Naive thymus-derived CD4-positive, alpha-beta T cell (primary cell): ENCODE results near the gene PFDN6. TPM values are rescaled to one million over a fixed set of nuclear protein-coding genes. Genes with fewer than 3 reads are reported as not detected.

Experiments
- ATAC-seq: fragments of 150-1000 bp; cut with Tn5 transposase; 2 replicates; pipeline ENCODE4 v1.10.0; 2021; ENCODE audit warnings: mild to moderate bottlenecking, moderate library complexity
- CTCF ChIA-PET: fragments of 350-600 bp; sonication (Branson Sonifier 250); formaldehyde crosslinking; loops from one replicate; lab custom pipeline; 2021; ENCODE audit warnings: antibody characterized with exemption; lab: Charles Lee
- POLR2A ChIA-PET: fragments of 350-600 bp; sonication (Branson Sonifier 250); formaldehyde crosslinking; loops from one replicate; lab custom pipeline; 2021; ENCODE audit warnings: antibody characterized with exemption, inconsistent platforms; lab: Charles Lee
- DNase-seq, 9 donors: peaks; one replicate each; pipeline versions ENCODE4 v3.0.0 to v3.0.0-alpha.2; 2020 to 2022; ENCODE audit warnings: mixed read lengths in 1 of 9
- H3K27ac ChIP-seq: one replicate; pipeline ENCODE4 v1.7.0; 2013; ENCODE audit warnings: mild to moderate bottlenecking, low read depth, low read length, moderate library complexity
- H3K27me3 ChIP-seq, 2 donors: one replicate each; pipeline ENCODE4 v1.7.0; 2013; ENCODE audit warnings: low read length in 2 of 2, mild to moderate bottlenecking in 2 of 2, moderate library complexity in 2 of 2; ENCODE audit not compliant: control insufficient read depth in 2 of 2, insufficient read depth in 2 of 2
- H3K36me3 ChIP-seq, 3 experiments: 1 replicate in 2 of 3; 2 replicates in 1 of 3; pipeline ENCODE4 v1.7.0; 2013; ENCODE audit warnings: low read length in 3 of 3, mild to moderate bottlenecking in 3 of 3, moderate library complexity in 1 of 3; ENCODE audit not compliant: insufficient read depth in 3 of 3, control insufficient read depth in 2 of 3
- H3K4me1 ChIP-seq, 2 donors: one replicate each; pipeline ENCODE4 v1.7.0; 2013; ENCODE audit warnings: low read length in 2 of 2, mild to moderate bottlenecking in 2 of 2, moderate library complexity in 1 of 2; ENCODE audit not compliant: control insufficient read depth in 2 of 2, insufficient read depth in 2 of 2
- H3K4me3 ChIP-seq: 2 replicates; pipeline ENCODE4 v1.7.0; 2013; ENCODE audit warnings: mild to moderate bottlenecking, low read length
- H3K9me3 ChIP-seq, 3 experiments: 1 replicate in 2 of 3; 2 replicates in 1 of 3; pipeline ENCODE4 v1.7.0; 2013; ENCODE audit warnings: low read length in 3 of 3; ENCODE audit not compliant: control insufficient read depth in 2 of 3
- H3K27ac Mint-ChIP-seq, 9 donors: one replicate each; pipeline ENCODE4 v1.8.0; 2020 to 2022; ENCODE audit warnings: mixed read lengths in 9 of 9, mild to moderate bottlenecking in 8 of 9, moderate library complexity in 5 of 9, inconsistent platforms in 2 of 9
- H3K27me3 Mint-ChIP-seq, 5 donors: one replicate each; pipeline ENCODE4 v1.8.0; 2021 to 2022; ENCODE audit warnings: mixed read lengths in 5 of 5, mild to moderate bottlenecking in 1 of 5
- H3K36me3 Mint-ChIP-seq, 5 donors: one replicate each; pipeline ENCODE4 v1.8.0; 2020 to 2022; ENCODE audit warnings: mixed read lengths in 5 of 5, mild to moderate bottlenecking in 3 of 5, inconsistent platforms in 1 of 5
- H3K4me1 Mint-ChIP-seq, 7 donors: one replicate each; pipeline ENCODE4 v1.8.0; 2020 to 2022; ENCODE audit warnings: mixed read lengths in 7 of 7, mild to moderate bottlenecking in 3 of 7, inconsistent platforms in 1 of 7
- H3K4me3 Mint-ChIP-seq, 10 donors: one replicate each; pipeline ENCODE4 v1.8.0; 2020 to 2022; ENCODE audit warnings: mild to moderate bottlenecking in 10 of 10, mixed read lengths in 10 of 10, moderate library complexity in 6 of 10, inconsistent platforms in 2 of 10
- H3K9me3 Mint-ChIP-seq, 11 donors: one replicate each; pipeline ENCODE4 v1.8.0; 2020 to 2022; ENCODE audit warnings: mixed read lengths in 11 of 11, mild to moderate bottlenecking in 4 of 11, inconsistent platforms in 1 of 11, moderate library complexity in 1 of 11
- intact Hi-C, 2 donors: fragments of 100-400 bp; cut with micrococcal nuclease; formaldehyde crosslinking; loops; one replicate each; pipeline ENCODE4 v1.15.1; 2023
- polyA plus RNA-seq, 2 donors: library from polyadenylated mRNA; unstranded; fragments of 300-500 nt; fragmentation: Illumina TruSeq; gene quantifications; one replicate each; pipeline ENCODE4 v1.2.3, GENCODE V29; 2021
- total RNA-seq, 6 experiments: library from RNA in 5 of 6; stranded (reverse) in 5 of 6; gene quantifications; 1 replicate in 5 of 6; 2 replicates in 1 of 6; pipeline ENCODE4 v1.2.3 and lab custom pipeline; 2021 to 2026

PFDN6 gene
- total and polyA plus RNA-seq, 7 experiments from 2014 or later = 14.6 to 73.2 (median 35.5) TPM

DNA sequence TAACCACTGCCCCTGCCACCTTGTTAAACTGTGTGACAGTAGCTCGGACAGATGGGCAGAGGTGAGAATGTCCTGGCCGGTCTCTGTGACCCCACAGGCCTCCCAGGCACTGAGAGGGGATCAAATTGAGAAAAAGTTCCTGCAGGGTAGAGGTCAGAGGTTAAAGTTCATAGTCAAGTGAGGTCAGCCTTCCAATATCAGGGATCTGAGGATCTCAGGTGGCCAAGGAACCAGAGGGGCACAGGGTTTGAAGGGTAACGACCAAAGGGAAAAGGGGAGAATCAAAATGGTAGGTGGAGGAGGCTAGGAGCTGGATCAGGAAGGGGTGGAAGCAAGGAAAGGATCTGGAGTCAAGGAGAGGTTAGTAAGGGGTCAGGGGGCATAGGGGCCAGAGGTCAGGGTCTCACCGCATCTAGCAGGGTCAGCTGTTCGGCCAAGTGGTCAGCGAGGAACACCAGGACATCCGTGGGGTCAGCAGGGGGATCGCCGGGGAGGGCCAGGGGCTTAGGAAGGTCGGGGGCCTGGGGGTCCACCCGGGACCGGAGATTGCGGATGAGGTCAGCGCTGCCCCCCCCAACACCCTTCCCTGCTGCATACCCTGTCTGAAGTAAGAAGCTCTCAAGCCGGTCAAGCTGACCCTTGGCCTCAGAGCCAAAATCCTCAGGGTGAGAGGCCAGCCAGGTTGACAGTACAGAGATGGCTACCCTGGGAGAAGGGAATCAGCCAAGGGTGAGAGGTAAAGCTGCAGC is 6.4 kb downstream of the PFDN6 start:
- peaks cover 0 to 3% (median 0%) of the 10 kb centered on the region in 5 donors for H3K27me3 Mint-ChIP-seq
- H3K4me1 Mint-ChIP-seq = peaks cover 23 to 39% (median 31%) of the 10 kb centered on the region in 7 donors
- H3K27ac Mint-ChIP-seq = peak overlapping the region in 8 of 9 donors; percentile 19 to 98 (median 79)
- intact Hi-C loops = loop anchor here (5.0 kb wide), 2 partner anchors 132 to 323 kb away; no protein-coding TSS in a partner anchor
- CTCF ChIA-PET = interaction anchor here (1.3 kb wide), 1 partner anchor 18 kb away, joined by 3 read pairs; no protein-coding TSS in a partner anchor
- DNase-seq (no peak), ATAC-seq (no peak)
- peak overlapping the region in 3 of 10 donors; percentile 51 to 99 (median 77) for H3K4me3 Mint-ChIP-seq
- Histone ChIP-seq H3K36me3 (peaks cover 0 to 71% (median 4%) of the 10 kb centered on the region in 3 experiments), H3K27me3 (no peaks in the 10 kb centered on the region), H3K27ac (no peak overlapping the region), H3K9me3 (no peaks in the 10 kb centered on the region), H3K4me3 (no peak overlapping the region), H3K4me1 (peaks cover 5 to 10% of the 10 kb centered on the region in 2 donors)
- H3K36me3 Mint-ChIP-seq = peaks cover 0 to 24% (median 6%) of the 10 kb centered on the region in 5 donors
- POLR2A ChIA-PET = interaction anchor here (0.7 to 4.6 kb wide), 5 partner anchors 8 to 49 kb away, joined by 4 to 65 read pairs (median 51); partner anchors contain the start of genes B3GALT4, PFDN6, TAPBP and WDR46
- H3K9me3 Mint-ChIP-seq = peaks cover 0 to 9% (median 0%) of the 10 kb centered on the region in 11 donors

DNA sequence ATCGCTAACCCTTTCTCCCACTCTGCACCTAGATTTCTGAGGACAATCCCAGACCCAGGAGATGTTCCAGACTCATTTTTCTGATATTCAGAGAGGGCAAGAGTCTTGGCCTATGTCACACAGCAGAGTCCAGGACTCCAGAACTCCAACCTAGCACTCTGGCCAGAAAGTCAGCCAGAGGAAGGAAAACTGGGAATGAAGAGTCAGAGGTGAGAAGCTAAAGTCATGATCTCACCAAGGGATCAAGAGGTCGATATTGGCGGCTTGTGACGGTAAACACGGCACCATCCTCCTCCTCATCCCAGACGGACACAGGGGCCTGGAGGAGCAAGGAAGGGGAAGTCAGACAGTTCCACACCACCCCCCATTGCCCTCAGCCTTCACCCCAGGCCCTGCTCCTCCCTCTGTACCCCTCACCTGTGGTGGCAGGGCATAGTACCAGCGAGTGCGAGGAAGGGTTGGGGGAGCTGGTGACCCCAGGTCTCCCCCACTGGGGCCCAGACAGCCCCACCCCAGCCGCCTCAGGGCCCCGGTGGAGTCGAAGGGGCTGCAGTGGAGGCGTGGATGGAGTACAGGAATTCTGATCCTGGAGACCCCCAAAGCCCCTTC is 7.5 kb downstream of the PFDN6 start:
- POLR2A ChIA-PET = interaction anchor here (0.7 to 4.6 kb wide), 10 partner anchors 9 to 120 kb away, joined by 3 to 70 read pairs (median 34); partner anchors contain the start of genes B3GALT4, PFDN6, RPS18 and TAPBP
- peak overlapping the region; percentile 92 for H3K27ac ChIP-seq
- H3K36me3 ChIP-seq = peaks cover 0 to 66% (median 4%) of the 10 kb centered on the region in 3 experiments
- H3K4me1 ChIP-seq = peaks cover 5 to 10% of the 10 kb centered on the region in 2 donors
- Mint-ChIP-seq H3K4me3 (peak overlapping the region; percentile 53 to 99 (median 86)), H3K27me3 (peaks cover 0 to 3% (median 0%) of the 10 kb centered on the region in 5 donors), H3K27ac (peak overlapping the region; percentile 19 to 98 (median 90)), H3K36me3 (peaks cover 0 to 24% (median 6%) of the 10 kb centered on the region in 5 donors), H3K9me3 (peaks cover 0 to 9% (median 0%) of the 10 kb centered on the region in 11 donors), H3K4me1 (peaks cover 19 to 40% (median 30%) of the 10 kb centered on the region in 7 donors)
- H3K9me3 ChIP-seq = no peaks in the 10 kb centered on the region
- intact Hi-C loops = loop anchor here (5.0 kb wide), 2 partner anchors 130 to 325 kb away; no protein-coding TSS in a partner anchor
- ATAC-seq (no peak), DNase-seq (no peak)
- CTCF ChIA-PET = interaction anchor here (1.3 kb wide), 1 partner anchor 19 kb away, joined by 3 read pairs; no protein-coding TSS in a partner anchor
- no peaks in the 10 kb centered on the region for H3K27me3 ChIP-seq
- H3K4me3 ChIP-seq = no peak overlapping the region

DNA sequence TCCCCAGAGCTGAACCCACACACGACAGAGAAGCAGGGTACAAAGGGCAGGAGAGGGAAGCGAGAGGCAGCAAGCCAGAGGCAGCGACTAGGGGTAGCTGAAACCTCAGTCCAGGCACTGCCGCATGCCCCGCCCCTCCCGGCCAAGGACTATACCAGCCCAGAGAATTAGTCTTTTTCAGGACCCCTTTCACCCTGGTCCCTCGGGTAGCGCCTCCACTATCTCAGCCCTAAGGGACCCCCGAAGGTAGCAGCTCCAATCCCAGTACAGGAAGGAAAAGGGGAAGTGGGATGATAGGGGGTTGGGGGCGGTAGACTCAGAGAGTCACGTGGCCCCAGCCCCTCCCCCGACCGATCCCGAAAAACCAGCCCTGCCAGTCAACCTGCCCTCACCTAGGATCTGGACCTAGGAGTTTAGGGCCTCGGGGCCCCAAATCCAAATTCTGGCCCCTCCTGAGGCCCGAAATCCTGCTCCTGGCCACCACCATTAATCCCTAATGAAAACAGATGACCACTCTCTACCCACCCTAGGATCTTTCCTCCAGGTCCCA is 8.1 kb downstream of the PFDN6 start:
- ATAC-seq = no peak
- H3K4me3 ChIP-seq = peak overlapping the region; percentile 39

GRCh38 chr6:33297956-33298772 is 8.8 kb downstream of the PFDN6 start:
- H3K9me3 ChIP-seq = no peaks in the 10 kb centered on the region
- H3K27me3 Mint-ChIP-seq = peaks cover 0 to 3% (median 0%) of the 10 kb centered on the region in 5 donors
- peak overlapping the region; percentile 92 for H3K27ac ChIP-seq
- H3K4me1 ChIP-seq = peaks cover 5 to 10% of the 10 kb centered on the region in 2 donors
- intact Hi-C loops = loop anchor here (2.0 to 5.0 kb wide), 3 partner anchors 93 to 326 kb away; partner anchors contain the start of gene KIFC1 (in 1 of the 2)
- ChIA-PET POLR2A (interaction anchor here (1.0 to 4.6 kb wide), 9 partner anchors 10 to 119 kb away, joined by 3 to 70 read pairs (median 35); partner anchors contain the start of genes B3GALT4, PFDN6, RING1 and RPS18), CTCF (interaction anchor here (0.6 to 1.7 kb wide), 2 partner anchors 20 to 47 kb away, joined by 4 read pairs; partner anchors contain the start of gene ZBTB22)
- H3K4me1 Mint-ChIP-seq = peaks cover 19 to 40% (median 30%) of the 10 kb centered on the region in 7 donors
- DNase-seq (peak; percentile 38 to 79 (median 68)), ATAC-seq (peak; percentile 51)
- H3K9me3 Mint-ChIP-seq = peaks cover 0 to 9% (median 0%) of the 10 kb centered on the region in 11 donors
- no peaks in the 10 kb centered on the region for H3K27me3 ChIP-seq
- peak overlapping the region; percentile 78 for H3K4me3 ChIP-seq
- H3K36me3 Mint-ChIP-seq = peaks cover 0 to 22% (median 4%) of the 10 kb centered on the region in 5 donors
- peak overlapping the region; percentile 96 to 100 (median 97) for H3K27ac Mint-ChIP-seq
- peak overlapping the region; percentile 95 to 100 (median 99) for H3K4me3 Mint-ChIP-seq
- peaks cover 2 to 56% (median 4%) of the 10 kb centered on the region in 3 experiments for H3K36me3 ChIP-seq

More for the DNA sequence above, 8.1 kb downstream of the PFDN6 start:
- Histone ChIP-seq H3K4me1 (peaks cover 5 to 10% of the 10 kb centered on the region in 2 donors), H3K9me3 (no peaks in the 10 kb centered on the region), H3K36me3 (peaks cover 0 to 63% (median 4%) of the 10 kb centered on the region in 3 experiments), H3K27ac (peak overlapping the region; percentile 92), H3K27me3 (no peaks in the 10 kb centered on the region)
- H3K9me3 Mint-ChIP-seq = peaks cover 0 to 9% (median 0%) of the 10 kb centered on the region in 11 donors
- DNase-seq = no peak
- CTCF ChIA-PET = interaction anchor here (0.6 to 1.3 kb wide), 2 partner anchors 20 to 47 kb away, joined by 3 to 4 read pairs; no protein-coding TSS in a partner anchor
- intact Hi-C loops = loop anchor here (5.0 kb wide), 2 partner anchors 130 to 325 kb away; no protein-coding TSS in a partner anchor
- peaks cover 0 to 24% (median 6%) of the 10 kb centered on the region in 5 donors for H3K36me3 Mint-ChIP-seq
- H3K27ac Mint-ChIP-seq = peak overlapping the region; percentile 71 to 98 (median 91)
- peaks cover 19 to 40% (median 30%) of the 10 kb centered on the region in 7 donors for H3K4me1 Mint-ChIP-seq
- H3K27me3 Mint-ChIP-seq = peaks cover 0 to 3% (median 0%) of the 10 kb centered on the region in 5 donors
- peak overlapping the region; percentile 45 to 99 (median 86) for H3K4me3 Mint-ChIP-seq
- POLR2A ChIA-PET = interaction anchor here (0.7 to 4.6 kb wide), 10 partner anchors 9 to 120 kb away, joined by 3 to 70 read pairs (median 34); partner anchors contain the start of genes B3GALT4, PFDN6, RPS18 and TAPBP

DNA sequence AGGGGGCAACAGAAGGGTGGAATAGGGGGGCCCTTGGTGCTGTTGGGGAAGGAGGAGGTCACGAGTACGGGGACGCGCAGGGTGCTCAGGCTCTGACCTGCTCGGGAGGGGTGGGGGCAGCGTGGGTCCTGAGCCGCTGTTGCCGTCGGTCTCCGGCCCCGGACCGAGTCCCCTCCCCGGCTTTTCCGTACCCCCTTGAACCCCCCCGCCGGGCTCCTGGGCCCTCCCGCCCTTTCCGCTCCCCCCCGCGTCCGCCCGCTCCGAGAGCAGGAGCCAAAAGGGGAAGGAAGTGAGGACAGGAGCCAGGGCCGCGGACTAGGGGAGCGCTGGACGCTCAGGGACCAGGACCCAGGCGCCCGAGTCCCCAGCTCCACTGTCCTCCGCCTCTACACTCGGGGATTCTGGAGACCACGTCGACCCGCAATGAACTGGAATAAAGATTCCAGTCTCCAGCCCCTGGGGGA is 9.4 kb downstream of the PFDN6 start, which contains the start of gene RGL2:
TSS of gene RGL2 (minus strand) at position 170 of the 464 bp plus-strand sequence. CDS start 332 bp downstream, outside the sequence.
- ChIA-PET POLR2A (interaction anchor here (1.1 to 4.6 kb wide), 12 partner anchors 7 to 126 kb away, joined by 3 to 70 read pairs (median 22); partner anchors contain the start of genes B3GALT4, HSD17B8, PFDN6 and RING1), CTCF (interaction anchor here (0.7 to 2.7 kb wide), 9 partner anchors 9 to 157 kb away, joined by 3 to 20 read pairs (median 6); partner anchors contain the start of genes PFDN6, RPS18, VPS52 and WDR46)
- H3K27me3 Mint-ChIP-seq = peaks cover 0 to 3% (median 0%) of the 10 kb centered on the region in 5 donors
- peaks cover 5 to 10% of the 10 kb centered on the region in 2 donors for H3K4me1 ChIP-seq
- H3K4me1 Mint-ChIP-seq = peaks cover 24 to 46% (median 35%) of the 10 kb centered on the region in 7 donors
- H3K36me3 Mint-ChIP-seq = peaks cover 4 to 25% (median 8%) of the 10 kb centered on the region in 5 donors
- H3K27ac Mint-ChIP-seq = peak within 1 kb of the TSS; percentile 96 to 100 (median 99)
- peak within 1 kb of the TSS; percentile 92 for H3K27ac ChIP-seq
- no peaks in the 10 kb centered on the region for H3K9me3 ChIP-seq
- peak in 3 of 9 donors; percentile 46 to 68 (median 61) for DNase-seq
- peaks cover 0 to 9% (median 0%) of the 10 kb centered on the region in 11 donors for H3K9me3 Mint-ChIP-seq
- peak within 1 kb of the TSS; percentile 78 for H3K4me3 ChIP-seq
- ATAC-seq = peak; percentile 44
- H3K27me3 ChIP-seq = no peaks in the 10 kb centered on the region
- H3K36me3 ChIP-seq = peaks cover 4 to 53% (median 5%) of the 10 kb centered on the region in 3 experiments
- peak within 1 kb of the TSS; percentile 95 to 100 (median 99) for H3K4me3 Mint-ChIP-seq
- intact Hi-C loops = loop anchor here (1.0 to 5.0 kb wide), 13 partner anchors 10 to 327 kb away; partner anchors contain the start of genes B3GALT4 (in 2 of the 2), KIFC1 (in 2 of the 2), PFDN6 (in 2 of the 2) and VPS52 (in 2 of the 2)
